Astrocyte (in vitro differentiated cells and primary cell): ENCODE measurements around the gene NFAT5. TPM values are rescaled to one million over a fixed set of nuclear protein-coding genes. Genes with fewer than 3 reads are reported as not detected.
"Not testable (repeated sequence)": the region's sequence is repeated elsewhere in the genome, so short reads cannot be mapped to it uniquely, and the experiment has no call there.

Source experiments
- DNase-seq: peaks from one replicate; pipeline ENCODE4 v3.0.0-alpha.2; 2010; ENCODE audit warnings: low read depth
- FAIRE-seq: peaks from 2 replicates; lab custom pipeline; 2011; peaks lifted over from hg19 to GRCh38; lab: Jason Lieb, UNC
- H2AFZ ChIP-seq: 2 replicates; pipeline ENCODE4 v1.6.0; 2012; ENCODE audit warnings: low read depth, low read length, inconsistent platforms
- H3K27ac ChIP-seq: 2 replicates; pipeline ENCODE4 v1.5.1; 2011; ENCODE audit warnings: low read depth, low read length, inconsistent platforms
- H3K27me3 ChIP-seq: 2 replicates; pipeline ENCODE4 v1.6.0; 2011; ENCODE audit warnings: low read length, inconsistent platforms; ENCODE audit not compliant: insufficient read depth
- H3K36me3 ChIP-seq: 2 replicates; pipeline ENCODE4 v1.5.1; 2011; ENCODE audit warnings: low read length, inconsistent platforms; ENCODE audit not compliant: insufficient read depth
- H3K4me1 ChIP-seq: 2 replicates; pipeline ENCODE4 v1.5.1; 2011; ENCODE audit warnings: low read length, inconsistent platforms; ENCODE audit not compliant: insufficient read depth
- H3K4me2 ChIP-seq: 2 replicates; pipeline ENCODE4 v1.6.0; 2012; ENCODE audit warnings: low read length, inconsistent platforms
- H3K4me3 ChIP-seq: 2 replicates; pipeline ENCODE4 v1.5.1; 2011; ENCODE audit warnings: low read depth, mild to moderate bottlenecking, low read length, inconsistent platforms; ENCODE audit not compliant: insufficient read depth
- H3K79me2 ChIP-seq: 2 replicates; pipeline ENCODE4 v1.6.0; 2012; ENCODE audit warnings: mild to moderate bottlenecking, low read length, inconsistent platforms; ENCODE audit not compliant: insufficient read depth
- H3K9ac ChIP-seq: 2 replicates; pipeline ENCODE4 v1.6.0; 2012; ENCODE audit warnings: mild to moderate bottlenecking, low read length, inconsistent platforms
- H3K9me3 ChIP-seq: 2 replicates; pipeline ENCODE4 v1.5.1; 2012; ENCODE audit warnings: low read depth, mild to moderate bottlenecking, low read length, inconsistent platforms; ENCODE audit not compliant: insufficient read depth
- H4K20me1 ChIP-seq: 2 replicates; pipeline ENCODE4 v1.6.0; 2012; ENCODE audit warnings: low read length, inconsistent platforms; ENCODE audit not compliant: insufficient read depth
- H3K27ac Mint-ChIP-seq: one replicate; pipeline ENCODE4 v1.8.0; 2021; ENCODE audit warnings: mild to moderate bottlenecking, mixed read lengths; ENCODE audit not compliant: unreplicated experiment
- H3K27me3 Mint-ChIP-seq: one replicate; pipeline ENCODE4 v1.8.0; 2021; ENCODE audit warnings: low read depth, mixed read lengths; ENCODE audit not compliant: unreplicated experiment
- H3K36me3 Mint-ChIP-seq: one replicate; pipeline ENCODE4 v1.8.0; 2021; ENCODE audit warnings: low read depth, mixed read lengths; ENCODE audit not compliant: unreplicated experiment
- H3K4me1 Mint-ChIP-seq: one replicate; pipeline ENCODE4 v1.8.0; 2021; ENCODE audit warnings: low read depth, mixed read lengths; ENCODE audit not compliant: unreplicated experiment
- H3K4me3 Mint-ChIP-seq: one replicate; pipeline ENCODE4 v1.8.0; 2021; ENCODE audit warnings: mild to moderate bottlenecking, moderate library complexity, mixed read lengths; ENCODE audit not compliant: unreplicated experiment
- H3K9me3 Mint-ChIP-seq: one replicate; pipeline ENCODE4 v1.8.0; 2021; ENCODE audit warnings: mild to moderate bottlenecking, mixed read lengths; ENCODE audit not compliant: unreplicated experiment
- CTCF ChIP-seq: IDR thresholded peaks from 2 replicates; pipeline ENCODE4 v1.5.1; 2011; ENCODE audit warnings: low read depth, mild to moderate bottlenecking, inconsistent platforms, low read length, moderate library complexity; ENCODE audit not compliant: insufficient read depth
- EZH2 ChIP-seq: IDR thresholded peaks from 2 replicates; pipeline ENCODE4 v1.6.1; 2012; ENCODE audit warnings: mild to moderate bottlenecking, low read length, inconsistent platforms; ENCODE audit not compliant: insufficient read depth
- total RNA-seq: library from RNA; stranded (reverse); gene quantifications from 2 replicates; pipeline ENCODE4 v1.2.1, GENCODE V29; 2021

Gene NFAT5
- total RNA-seq, 1 donor from 2014 or later = 96.2 TPM

GRCh38 chr16:69542974-69543373 lies 22.8 kb upstream of the NFAT5 start:
- H3K36me3 ChIP-seq = no peaks in the 10 kb centered on the region
- H3K27me3 ChIP-seq = no peaks in the 10 kb centered on the region
- Mint-ChIP-seq H3K4me1 (no peaks in the 10 kb centered on the region), H3K36me3 (no peaks in the 10 kb centered on the region), H3K9me3 (no peaks in the 10 kb centered on the region), H3K27ac (no peak overlapping the region), H3K4me3 (no peak overlapping the region), H3K27me3 (no peaks in the 10 kb centered on the region)
- no peak for FAIRE-seq
- no peak overlapping the region for H3K4me3 ChIP-seq
- H2AFZ ChIP-seq = no peak overlapping the region
- H3K4me2 ChIP-seq = no peak overlapping the region
- no peaks in the 10 kb centered on the region for H3K4me1 ChIP-seq
- H4K20me1 ChIP-seq = no peaks in the 10 kb centered on the region
- H3K79me2 ChIP-seq = no peaks in the 10 kb centered on the region
- DNase-seq = no peak
- H3K27ac ChIP-seq = no peak overlapping the region
- H3K9me3 ChIP-seq = no peaks in the 10 kb centered on the region
- no peak overlapping the region for H3K9ac ChIP-seq
- TF ChIP-seq EZH2 = no peak
- TF ChIP-seq CTCF = no peak

GRCh38 chr16:69544088-69544487 lies 21.7 kb upstream of the NFAT5 start:
- Histone ChIP-seq H3K4me2 (no peak overlapping the region), H3K4me1 (no peaks in the 10 kb centered on the region), H2AFZ (no peak overlapping the region), H3K4me3 (no peak overlapping the region), H3K9ac (no peak overlapping the region), H4K20me1 (no peaks in the 10 kb centered on the region), H3K9me3 (no peaks in the 10 kb centered on the region), H3K36me3 (no peaks in the 10 kb centered on the region), H3K79me2 (no peaks in the 10 kb centered on the region), H3K27me3 (no peaks in the 10 kb centered on the region), H3K27ac (no peak overlapping the region)
- no peaks in the 10 kb centered on the region for H3K27me3 Mint-ChIP-seq
- no peak for TF ChIP-seq CTCF
- TF ChIP-seq EZH2 = no peak
- DNase-seq (no peak), FAIRE-seq (no peak)
- H3K9me3 Mint-ChIP-seq = no peaks in the 10 kb centered on the region
- H3K27ac Mint-ChIP-seq = no peak overlapping the region
- no peaks in the 10 kb centered on the region for H3K4me1 Mint-ChIP-seq
- no peak overlapping the region for H3K4me3 Mint-ChIP-seq
- H3K36me3 Mint-ChIP-seq = no peaks in the 10 kb centered on the region

DNA sequence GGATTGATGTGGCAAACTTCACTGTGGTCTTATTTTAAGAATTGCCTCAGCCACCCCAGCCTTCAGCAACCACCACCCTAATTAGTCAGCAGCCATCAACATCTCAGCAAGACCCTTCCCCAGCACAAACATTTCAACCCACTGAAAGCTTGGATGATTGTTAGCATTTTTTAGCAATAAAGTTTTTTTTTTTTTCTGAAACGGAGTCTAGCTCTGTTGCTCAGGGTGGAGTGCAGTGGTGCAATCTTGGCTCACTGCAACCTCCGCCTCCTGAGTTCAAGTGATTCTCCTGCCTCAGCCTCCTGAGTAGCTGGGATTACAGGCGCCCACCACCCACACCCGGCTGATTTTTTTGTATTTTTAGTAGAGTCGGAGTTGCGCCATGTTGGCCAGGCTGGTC lies 19.1 kb upstream of the NFAT5 start:
- not testable (repeated sequence) for DNase-seq, H3K79me2 ChIP-seq, H3K36me3 ChIP-seq, H3K27me3 ChIP-seq, H3K4me3 Mint-ChIP-seq, H4K20me1 ChIP-seq, H3K4me1 ChIP-seq, H2AFZ ChIP-seq, H3K36me3 Mint-ChIP-seq, H3K9me3 Mint-ChIP-seq, H3K27me3 Mint-ChIP-seq, H3K4me2 ChIP-seq, H3K9ac ChIP-seq, H3K27ac Mint-ChIP-seq, FAIRE-seq, H3K4me1 Mint-ChIP-seq, H3K27ac ChIP-seq, H3K4me3 ChIP-seq, H3K9me3 ChIP-seq
